ENCODE results near the gene CEP57L1. TPM values are rescaled to one million over a fixed set of nuclear protein-coding genes. Genes with fewer than 3 reads are reported as not detected.

Gene CEP57L1
- total RNA-seq, 1 experiment from 2014 or later = 8.4 TPM

GRCh38 chr6:109194880-109195279 is 99.6 kb downstream of the CEP57L1 start:
- Histone ChIP-seq H3K4me1 (ENCODE audit: insufficient read depth, low read length) (no peaks in the 10 kb centered on the region), H2BK5ac (ENCODE audit: insufficient read length, low read length) (no peak overlapping the region), H2AK5ac (ENCODE audit: insufficient read length, low read length) (no peak overlapping the region), H3K56ac (ENCODE audit: insufficient read length, low read depth, low read length) (no peak overlapping the region), H3K14ac (ENCODE audit: insufficient read depth, low read length) (no peak overlapping the region), H3K23me2 (ENCODE audit: insufficient read length, low read depth, low read length, poor library complexity, severe bottlenecking) (no peaks in the 10 kb centered on the region), H3T11ph (ENCODE audit: low read length) (no peak overlapping the region), H4K91ac (ENCODE audit: insufficient read length, low read depth, low read length) (no peak overlapping the region), H3K4ac (ENCODE audit: low read depth, low read length) (no peak overlapping the region), H4K8ac (replicated peaks; ENCODE audit: insufficient read length, low read depth, low read length) (no peak overlapping the region), H4K20me1 (ENCODE audit: control insufficient read depth, insufficient read depth, insufficient read length) (no peaks in the 10 kb centered on the region), H3K9me3 (ENCODE audit: control insufficient read depth, low read depth, low read length) (no peaks in the 10 kb centered on the region), H2BK120ac (ENCODE audit: low read depth, low read length, poor library complexity, severe bottlenecking) (no peak overlapping the region), H4K5ac (ENCODE audit: insufficient read length, low read depth, low read length) (no peak overlapping the region), H3K9ac (ENCODE audit: extremely low read depth, insufficient read length, low read length) (no peak overlapping the region), H3K4me2 (ENCODE audit: insufficient read depth, insufficient read length, low read length) (no peak overlapping the region), H2BK15ac (ENCODE audit: low read depth, low read length) (no peak overlapping the region), H3K79me2 (ENCODE audit: insufficient read depth, low read length) (no peaks in the 10 kb centered on the region), H3K79me1 (ENCODE audit: insufficient read depth, low read depth, low read length, poor library complexity, severe bottlenecking) (no peaks in the 10 kb centered on the region), H3K27me3 (ENCODE audit: insufficient read depth, low read length) (no peaks in the 10 kb centered on the region), H3K18ac (ENCODE audit: insufficient read length, low read depth, low read length) (no peak overlapping the region), H2BK20ac (ENCODE audit: low read depth, low read length, poor library complexity, severe bottlenecking) (no peak overlapping the region), H3K27ac (ENCODE audit: insufficient read length, low read depth, low read length) (no peak overlapping the region), H2BK12ac (ENCODE audit: insufficient read length, low read depth, low read length) (no peak overlapping the region), H3K23ac (ENCODE audit: insufficient read length, low read depth, low read length) (no peak overlapping the region), H2AFZ (ENCODE audit: low read length) (no peak overlapping the region)
- Mint-ChIP-seq H3K4me3 (no peak overlapping the region), H3K27me3 (ENCODE audit: low read depth) (no peaks in the 10 kb centered on the region), H3K36me3 (ENCODE audit: insufficient read depth in 1 of 3, low read depth in 3 of 3) (peaks cover 9 to 31% (median 19%) of the 10 kb centered on the region in 3 experiments; a peak in 6 of 7 replicates), H3K27ac (no peak overlapping the region), H3K9me3 (peaks cover 33 to 37% of the 10 kb centered on the region in 2 experiments), H3K4me1 (peaks cover 4 to 5% of the 10 kb centered on the region in 2 experiments; a peak in 3 of 4 replicates)
- DNase-seq = no peak
- WGBS (ENCODE audit: extremely low coverage, insufficient read length, low lambda C conversion rate) = no CpG with 5 or more reads among the region's 1 CpG
- TF ChIP-seq, protein P1, sequence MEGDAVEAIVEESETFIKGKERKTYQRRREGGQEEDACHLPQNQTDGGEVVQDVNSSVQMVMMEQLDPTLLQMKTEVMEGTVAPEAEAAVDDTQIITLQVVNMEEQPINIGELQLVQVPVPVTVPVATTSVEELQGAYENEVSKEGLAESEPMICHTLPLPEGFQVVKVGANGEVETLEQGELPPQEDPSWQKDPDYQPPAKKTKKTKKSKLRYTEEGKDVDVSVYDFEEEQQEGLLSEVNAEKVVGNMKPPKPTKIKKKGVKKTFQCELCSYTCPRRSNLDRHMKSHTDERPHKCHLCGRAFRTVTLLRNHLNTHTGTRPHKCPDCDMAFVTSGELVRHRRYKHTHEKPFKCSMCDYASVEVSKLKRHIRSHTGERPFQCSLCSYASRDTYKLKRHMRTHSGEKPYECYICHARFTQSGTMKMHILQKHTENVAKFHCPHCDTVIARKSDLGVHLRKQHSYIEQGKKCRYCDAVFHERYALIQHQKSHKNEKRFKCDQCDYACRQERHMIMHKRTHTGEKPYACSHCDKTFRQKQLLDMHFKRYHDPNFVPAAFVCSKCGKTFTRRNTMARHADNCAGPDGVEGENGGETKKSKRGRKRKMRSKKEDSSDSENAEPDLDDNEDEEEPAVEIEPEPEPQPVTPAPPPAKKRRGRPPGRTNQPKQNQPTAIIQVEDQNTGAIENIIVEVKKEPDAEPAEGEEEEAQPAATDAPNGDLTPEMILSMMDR (conservative IDR thresholded peaks at IDR 0.05) = no peak
